Endothelial cell of umbilical vein (primary cell): Measurements from ENCODE around the gene TTF2. TPM values are rescaled to one million over a fixed set of nuclear protein-coding genes. Genes with fewer than 3 reads are reported as not detected.

Experiments
- BruUV-seq: library from RNA; stranded (reverse); fragments of 400-500 nt; replicated peaks from 2 replicates; lab custom pipeline; 2021; lab: Mats Ljungman, UMichigan
- CTCF ChIA-PET: fragments of 300-600, 350-600 bp; sonication (Branson Sonifier 250); formaldehyde crosslinking; loops from one replicate; lab custom pipeline; 2021; ENCODE audit warnings: antibody characterized with exemption, inconsistent platforms; lab: Charles Lee
- POLR2A ChIA-PET: fragments of 300-600, 350-600 bp; sonication (Branson Sonifier 250); formaldehyde crosslinking; loops from one replicate; lab custom pipeline; 2021; ENCODE audit warnings: antibody characterized with exemption, inconsistent platforms; lab: Charles Lee
- DNase-seq: peaks from one replicate; pipeline ENCODE4 v3.0.0-alpha.2; 2011; ENCODE audit warnings: low read depth, low spot score
- FAIRE-seq: peaks from 2 replicates; lab custom pipeline; 2011; peaks lifted over from hg19 to GRCh38; lab: Jason Lieb, UNC
- H2AFZ ChIP-seq: 2 replicates; pipeline ENCODE4 v1.6.0; 2012; ENCODE audit warnings: low read depth, low read length, control low read depth, inconsistent platforms
- H3K27ac ChIP-seq: 2 replicates; pipeline ENCODE4 v1.5.1; 2011; ENCODE audit warnings: low read depth, mild to moderate bottlenecking, control low read depth, low read length, moderate library complexity; ENCODE audit not compliant: insufficient read depth
- H3K27me3 ChIP-seq, 2 experiments: 2 replicates each; pipeline versions ENCODE4 v1.6.0 to v1.6.1; 2011; ENCODE audit warnings: low read length in 2 of 2, mixed read lengths in 1 of 2; ENCODE audit not compliant: control insufficient read depth in 2 of 2, insufficient read depth in 2 of 2
- H3K36me3 ChIP-seq, 2 experiments: 2 replicates in 1 of 2; 3 replicates in 1 of 2; pipeline ENCODE4 v1.5.1; 2011; ENCODE audit warnings: low read length in 2 of 2, mild to moderate bottlenecking in 1 of 2, moderate library complexity in 1 of 2; ENCODE audit not compliant: control insufficient read depth in 2 of 2, insufficient read depth in 2 of 2; ENCODE audit errors: extremely low read depth in 1 of 2
- H3K4me1 ChIP-seq: 3 replicates; pipeline ENCODE4 v1.5.1; 2011; ENCODE audit warnings: mild to moderate bottlenecking, low read length; ENCODE audit not compliant: control insufficient read depth, insufficient read depth; ENCODE audit errors: extremely low read depth
- H3K4me2 ChIP-seq: 2 replicates; pipeline ENCODE4 v1.6.1; 2011; ENCODE audit warnings: low read length, control low read depth, mixed read lengths; ENCODE audit not compliant: insufficient read depth
- H3K4me3 ChIP-seq, 3 experiments: fragments of 200-600 bp in 1 of 3; sonication (generic), shearing (Covaris generic) in 1 of 3; replicated peaks in 1 of 3; 2 replicates each; pipeline ENCODE4 v1.5.1; 2011 to 2016; ENCODE audit warnings: control low read depth in 3 of 3, low read length in 3 of 3, mild to moderate bottlenecking in 2 of 3, inconsistent platforms in 1 of 3, low read depth in 1 of 3, moderate library complexity in 1 of 3; ENCODE audit not compliant: insufficient read depth in 1 of 3
- H3K79me2 ChIP-seq: 2 replicates; pipeline ENCODE4 v1.6.0; 2012; ENCODE audit warnings: low read length, inconsistent platforms; ENCODE audit not compliant: control insufficient read depth, insufficient read depth
- H3K9ac ChIP-seq: replicated peaks from 2 replicates; pipeline ENCODE3; 2011; ENCODE audit warnings: low read length, control low read depth; ENCODE audit not compliant: insufficient read depth; ENCODE audit errors: extremely low read depth
- H3K9me1 ChIP-seq: replicated peaks from 3 replicates; pipeline ENCODE4 v1.6.0; 2011; ENCODE audit warnings: mild to moderate bottlenecking, low read length; ENCODE audit not compliant: control insufficient read depth, insufficient read depth; ENCODE audit errors: extremely low read depth
- H3K9me3 ChIP-seq: replicated peaks from 2 replicates; pipeline ENCODE4 v1.5.1; 2012; ENCODE audit warnings: low read length, inconsistent platforms; ENCODE audit not compliant: control insufficient read depth, insufficient read depth
- H4K20me1 ChIP-seq: replicated peaks from 2 replicates; pipeline ENCODE3; 2011; ENCODE audit warnings: mild to moderate bottlenecking, low read length; ENCODE audit not compliant: control insufficient read depth, insufficient read depth; ENCODE audit errors: extremely low read depth
- CTCF ChIP-seq, 2 donors: IDR thresholded peaks; 1 replicate in 1 of 2; 2 replicates in 1 of 2; pipeline ENCODE4 v1.5.1; 2011; ENCODE audit warnings: low read length in 2 of 2, mild to moderate bottlenecking in 2 of 2, moderate library complexity in 2 of 2, control low read depth in 1 of 2, inconsistent platforms in 1 of 2, low read depth in 1 of 2; ENCODE audit not compliant: insufficient read depth in 1 of 2; ENCODE audit errors: extremely low read depth in 1 of 2
- EZH2 ChIP-seq: IDR thresholded peaks from 2 replicates; pipeline ENCODE4 v1.6.1; 2012; ENCODE audit warnings: borderline replicate concordance, low read depth, mild to moderate bottlenecking, moderate library complexity, low read length, inconsistent platforms; ENCODE audit not compliant: severe bottlenecking
- FOS ChIP-seq: IDR thresholded peaks from 2 replicates; pipeline ENCODE4 v1.6.1; 2011; ENCODE audit warnings: mild to moderate bottlenecking, low read length, moderate library complexity, borderline replicate concordance; ENCODE audit not compliant: insufficient read depth
- GATA2 ChIP-seq: IDR thresholded peaks from 2 replicates; pipeline ENCODE4 v1.7.0; 2011; ENCODE audit warnings: low read depth, mild to moderate bottlenecking, moderate library complexity, mixed read lengths, low read length; ENCODE audit not compliant: insufficient read length, insufficient read depth
- JUN ChIP-seq: IDR thresholded peaks from 2 replicates; pipeline ENCODE4 v1.6.1; 2011; ENCODE audit warnings: borderline replicate concordance, low read depth; ENCODE audit not compliant: insufficient read length, insufficient read depth
- MYC ChIP-seq: IDR thresholded peaks from one replicate; pipeline ENCODE4 v1.6.1; 2011; ENCODE audit warnings: mild to moderate bottlenecking, low read depth, low read length
- POLR2A ChIP-seq: IDR thresholded peaks from 2 replicates; pipeline ENCODE4 v1.6.1; 2012; ENCODE audit warnings: low read depth, mild to moderate bottlenecking, control low read depth, low read length
- POLR2AphosphoS5 ChIP-seq: IDR thresholded peaks from 2 replicates; pipeline ENCODE4 v1.6.1; 2012; ENCODE audit warnings: low read depth, mild to moderate bottlenecking, control low read depth, low read length, moderate library complexity; ENCODE audit not compliant: insufficient read depth
- dilution Hi-C: fragments of 300-500 bp; cut with MboI; formaldehyde crosslinking; loops from one replicate; pipeline ENCODE4 v1.15.0; 2019; ENCODE audit warnings: low sequenced_read_pairs; ENCODE audit not compliant: extremely low pct_ligation_motif_present
- intact Hi-C: fragments of 100-400 bp; cut with micrococcal nuclease; formaldehyde crosslinking; loops from one replicate; pipeline ENCODE4 v1.10.0; 2022
- polyA plus RNA-seq, 4 experiments: library from polyadenylated mRNA; depleted of rRNA in 3 of 4; stranded (reverse) in 3 of 4; unstranded in 1 of 4; fragments of >200 nt; gene quantifications; 2 replicates each; pipeline versions ENCODE4 v1.2.1 to v1.2.3, GENCODE V29; 2011 to 2012; ENCODE audit warnings: missing spikeins in 1 of 4
- total RNA-seq: library from RNA; stranded (reverse); gene quantifications from 2 replicates; pipeline ENCODE4 v1.2.3, GENCODE V29; 2021
- TF ChIP-seq, protein P1 (sequence below): IDR thresholded peaks from 2 replicates; pipeline ENCODE4 v1.6.1; 2011; ENCODE audit not compliant: insufficient read depth, insufficient read length

TTF2 gene
- total and polyA plus RNA-seq, 2 donors (not counting 3 experiments of a cell fraction or from before 2014, with no cell fraction given), result 8.8 to 44.4 TPM

DNA sequence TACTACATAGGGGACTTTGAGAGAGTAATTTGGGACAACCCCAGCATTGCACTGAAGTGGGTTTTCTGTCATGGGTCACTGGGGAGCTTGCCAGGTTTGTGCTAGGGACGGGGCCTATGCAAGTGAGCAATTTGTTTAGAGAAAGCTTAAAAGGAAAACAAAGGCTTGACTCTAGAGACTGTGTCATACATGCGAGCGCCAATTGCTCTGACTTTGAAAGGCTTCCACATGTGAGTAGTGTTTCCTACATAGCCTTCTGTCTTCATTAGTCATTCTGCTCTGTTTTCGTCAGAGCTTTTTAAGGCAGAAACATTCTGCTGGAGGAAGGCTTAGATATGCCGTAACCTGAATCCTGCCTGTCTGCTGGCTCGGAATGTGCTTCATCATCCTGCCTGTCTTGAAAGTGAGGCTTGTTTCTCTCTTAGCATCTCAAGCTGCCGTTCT lies 33.0 kb downstream of the TTF2 start:
- H3K4me2 ChIP-seq, result peak overlapping the region; percentile 78
- intact Hi-C loops (no loop called here), dilution Hi-C loops (no loop called here)
- H3K79me2 ChIP-seq, result no peaks in the 10 kb centered on the region
- BruUV-seq, result no TSS peak
- peaks cover 3 to 10% of the 10 kb centered on the region in 2 experiments for H3K36me3 ChIP-seq
- H3K4me1 ChIP-seq, result peaks cover 35% of the 10 kb centered on the region
- no peak for TF ChIP-seq EZH2
- TF ChIP-seq CTCF (IDR thresholded peaks at IDR 0.05; ENCODE audit: extremely low read depth in 1 of 2, insufficient read depth in 1 of 2, low read depth in 1 of 2, low read length in 2 of 2), result no peak
- TF ChIP-seq POLR2A, result no peak
- TF ChIP-seq GATA2, result no peak
- TF ChIP-seq MYC, result no peak
- TF ChIP-seq, protein P1, sequence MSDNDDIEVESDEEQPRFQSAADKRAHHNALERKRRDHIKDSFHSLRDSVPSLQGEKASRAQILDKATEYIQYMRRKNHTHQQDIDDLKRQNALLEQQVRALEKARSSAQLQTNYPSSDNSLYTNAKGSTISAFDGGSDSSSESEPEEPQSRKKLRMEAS, result peak; percentile 71
- peak; percentile 80 for TF ChIP-seq FOS
- peak; percentile 70 for TF ChIP-seq JUN
- TF ChIP-seq POLR2AphosphoS5, result peak; percentile 49
- ChIA-PET CTCF (interaction anchor here (0.7 to 5.4 kb wide), 22 partner anchors 8 to 802 kb away, joined by 3 to 70 read pairs (median 9); partner anchors contain the start of genes TRIM45 and TTF2), POLR2A (interaction anchor here (1.1 to 1.3 kb wide), 2 partner anchors 16 to 29 kb away, joined by 5 to 7 read pairs; no protein-coding TSS in a partner anchor)
- peak overlapping the region; percentile 99 for H3K27ac ChIP-seq
- no peaks in the 10 kb centered on the region for H4K20me1 ChIP-seq
- no peaks in the 10 kb centered on the region for H3K9me1 ChIP-seq
- FAIRE-seq (peak; percentile 99), DNase-seq (peak; percentile 96)
- peak overlapping the region; percentile 42 for H2AFZ ChIP-seq
- H3K27me3 ChIP-seq, result no peaks in the 10 kb centered on the region
- H3K9ac ChIP-seq, result peak overlapping the region; percentile 93
- H3K9me3 ChIP-seq, result no peaks in the 10 kb centered on the region
- peak overlapping the region in 1 of 3 experiments; percentile 31 for H3K4me3 ChIP-seq
